Colonic mucosa (tissue), 4 donors: ENCODE data around the gene DMAC2. TPM values are rescaled to one million over a fixed set of nuclear protein-coding genes. Genes with fewer than 3 reads are reported as not detected.

Source experiments
- DNase-seq: peaks from one replicate; pipeline ENCODE4 v3.0.0-alpha.2; 2020
- H3K27ac ChIP-seq: fragments of 200-600 bp; one replicate; pipeline ENCODE4 v1.8.0; 2021
- H3K27me3 ChIP-seq: fragments of 200-600 bp; one replicate; pipeline ENCODE4 v1.8.0; 2021
- H3K36me3 ChIP-seq: fragments of 200-600 bp; one replicate; pipeline ENCODE4 v1.8.0; 2021
- H3K4me1 ChIP-seq: fragments of 200-600 bp; one replicate; pipeline ENCODE4 v1.8.0; 2021; ENCODE audit warnings: mild to moderate bottlenecking
- H3K4me3 ChIP-seq: fragments of 200-600 bp; one replicate; pipeline ENCODE4 v1.8.0; 2021
- H3K9ac ChIP-seq, 2 donors: one replicate each; pipeline ENCODE4 v1.7.0; 2013; ENCODE audit warnings: control low read depth in 2 of 2, low read depth in 2 of 2, low read length in 2 of 2
- H3K9me3 ChIP-seq: fragments of 200-600 bp; one replicate; pipeline ENCODE4 v1.8.0; 2021
- CTCF ChIP-seq: fragments of 200-600 bp; IDR thresholded peaks from one replicate; pipeline ENCODE4 v1.8.0; 2022; ENCODE audit warnings: antibody characterized with exemption, mild to moderate bottlenecking
- intact Hi-C: fragments of 100-400 bp; cut with DNase I; formaldehyde crosslinking; loops from one replicate; pipeline ENCODE4 v1.14.1; 2022
- total RNA-seq, 2 donors: library from RNA; stranded (reverse); fragmentation: NEBNext Ultra II Directional in 1 of 2; extraction: Animal tissue kit (Norgen Biotek cat#: 25700) in 1 of 2; gene quantifications; one replicate each; pipeline ENCODE4 v1.2.1, GENCODE V29; 2021
- donor health status: healthy.
- donor health status: DM: no; HTN: no; CAD: no.
- donor health status: DM: no; HTN: no; CAD: no.

DMAC2 gene
- total RNA-seq, 2 donors from 2014 or later: 48.0 to 61.8 TPM

- Histone ChIP-seq H3K4me3 (no peak overlapping the region), H3K9ac (no peak overlapping the region), H3K27ac (no peak overlapping the region), H3K36me3 (no peaks in the 10 kb centered on the region), H3K9me3 (no peaks in the 10 kb centered on the region), H3K4me1 (peaks cover 3% of the 10 kb centered on the region), H3K27me3 (no peaks in the 10 kb centered on the region)
- TF ChIP-seq CTCF: no peak
- intact Hi-C loops: loop anchor here (5.0 to 10.0 kb wide), 2 partner anchors 37 to 110 kb away; partner anchors contain the start of genes BCKDHA and EXOSC5
- no peak for DNase-seq
Observed at GRCh38 chr19:41434450-41434849, 5.3 kb downstream of the DMAC2 start.

DNA sequence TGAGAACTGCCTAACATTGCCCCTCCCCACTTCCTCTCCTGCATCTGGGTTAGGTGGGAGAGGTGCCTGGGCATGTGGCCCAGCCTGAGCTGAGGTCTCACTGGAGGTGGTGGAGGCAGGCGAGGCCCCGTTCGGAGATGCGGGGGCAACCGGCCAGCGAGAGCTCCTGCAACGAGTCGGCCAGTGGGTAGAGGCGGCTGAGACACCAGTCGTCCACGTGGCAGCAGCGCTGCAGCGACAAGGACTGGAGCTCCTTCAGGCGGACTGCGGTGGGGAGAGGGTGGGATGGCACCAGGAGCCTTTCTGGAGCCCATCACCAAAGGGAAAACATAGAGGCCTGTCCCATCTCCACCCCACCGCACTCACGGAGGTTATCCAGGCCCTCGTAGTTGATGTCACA lies 6.5 kb downstream of the DMAC2 start:
- intact Hi-C loops: loop anchor here (5.0 to 10.0 kb wide), 2 partner anchors 36 to 108 kb away; partner anchors contain the start of genes BCKDHA and EXOSC5
- DNase-seq: no peak
- TF ChIP-seq CTCF: no peak
- Histone ChIP-seq H3K27me3 (no peaks in the 10 kb centered on the region), H3K36me3 (no peaks in the 10 kb centered on the region), H3K9me3 (no peaks in the 10 kb centered on the region), H3K27ac (no peak overlapping the region), H3K4me3 (no peak overlapping the region), H3K4me1 (no peaks in the 10 kb centered on the region), H3K9ac (no peak overlapping the region)

GRCh38 chr19:41431426-41432386 lies 8.0 kb downstream of the DMAC2 start:
- TF ChIP-seq CTCF: peak; percentile 15
- no peak overlapping the region for H3K9ac ChIP-seq
- H3K9me3 ChIP-seq: no peaks in the 10 kb centered on the region
- no peak overlapping the region for H3K27ac ChIP-seq
- no peaks in the 10 kb centered on the region for H3K36me3 ChIP-seq
- intact Hi-C loops: loop anchor here (5.0 to 10.0 kb wide), 2 partner anchors 34 to 107 kb away; partner anchors contain the start of genes BCKDHA and EXOSC5
- H3K4me3 ChIP-seq: no peak overlapping the region
- H3K4me1 ChIP-seq: no peaks in the 10 kb centered on the region
- no peak for DNase-seq
- H3K27me3 ChIP-seq: no peaks in the 10 kb centered on the region

DNA sequence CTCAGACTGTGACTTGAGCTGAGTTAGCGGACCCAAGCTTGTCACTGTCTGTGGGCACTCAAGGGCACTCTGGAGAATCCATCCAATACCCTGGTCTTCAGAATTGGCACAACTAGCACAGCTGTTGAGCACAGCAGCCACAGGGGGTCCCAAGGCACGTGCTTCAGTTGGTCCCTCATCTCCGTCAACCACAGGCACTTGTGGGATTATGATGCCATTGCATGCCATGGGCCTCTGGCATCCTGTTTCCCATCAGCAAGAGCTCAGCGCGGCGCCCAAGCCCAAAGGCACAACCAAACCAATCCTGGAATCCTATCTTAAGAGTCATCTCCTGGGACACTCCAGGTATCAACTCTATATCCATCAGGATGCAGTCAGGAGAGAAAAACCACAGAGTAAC lies 8.8 kb downstream of the DMAC2 start:
- Histone ChIP-seq H3K4me1 (no peaks in the 10 kb centered on the region), H3K9ac (no peak overlapping the region), H3K4me3 (no peak overlapping the region), H3K36me3 (no peaks in the 10 kb centered on the region), H3K9me3 (no peaks in the 10 kb centered on the region), H3K27me3 (no peaks in the 10 kb centered on the region), H3K27ac (no peak overlapping the region)
- TF ChIP-seq CTCF: no peak
- intact Hi-C loops: loop anchor here (5.0 to 10.0 kb wide), 2 partner anchors 34 to 106 kb away; partner anchors contain the start of genes BCKDHA and EXOSC5
- DNase-seq: no peak

GRCh38 chr19:41428481-41428859 lies 11.2 kb downstream of the DMAC2 start:
- no peak for TF ChIP-seq CTCF
- Histone ChIP-seq H3K27me3 (no peaks in the 10 kb centered on the region), H3K9ac (peak overlapping the region; percentile 54 to 99), H3K36me3 (no peaks in the 10 kb centered on the region), H3K4me3 (peak overlapping the region; percentile 57), H3K9me3 (no peaks in the 10 kb centered on the region), H3K27ac (peak overlapping the region; percentile 76), H3K4me1 (no peaks in the 10 kb centered on the region)
- intact Hi-C loops: no loop called here
- DNase-seq: no peak
